Activated T-helper 1 cell treated with anti-CD3 and anti-CD28 coated beads, Interleukin-12 subunit alpha, Interleukin-12 subunit beta, Interleukin-2, Interleukin-4 antibody, amounts not matched to agents 30 ng/mL and 10 ng/mL and 1 ng/mL, durations not matched to agents 14 hours and 24 hours and 36 hours (primary cell): ENCODE measurements around the gene FCGR3A. TPM values are rescaled to one million over a fixed set of nuclear protein-coding genes. Genes with fewer than 3 reads are reported as not detected.
"Not testable (repeated sequence)": the region's sequence is repeated elsewhere in the genome, so short reads cannot be mapped to it uniquely, and the experiment has no call there.

ENCODE experiments used
- DNase-seq: peaks from one replicate; pipeline ENCODE4 v3.0.0; 2021; ENCODE audit warnings: low spot score
- H3K27ac Mint-ChIP-seq: one replicate; pipeline ENCODE4 v1.8.0; 2021; ENCODE audit warnings: mild to moderate bottlenecking, mixed read lengths
- H3K27me3 Mint-ChIP-seq: one replicate; pipeline ENCODE4 v1.8.0; 2022; ENCODE audit warnings: mild to moderate bottlenecking, moderate library complexity, mixed read lengths; ENCODE audit not compliant: insufficient read depth
- H3K36me3 Mint-ChIP-seq: one replicate; pipeline ENCODE4 v1.8.0; 2021; ENCODE audit warnings: low read depth, mixed read lengths
- H3K4me1 Mint-ChIP-seq: one replicate; pipeline ENCODE4 v1.8.0; 2021; ENCODE audit warnings: low read depth, mixed read lengths
- H3K4me3 Mint-ChIP-seq: one replicate; pipeline ENCODE4 v1.8.0; 2021; ENCODE audit warnings: mild to moderate bottlenecking, moderate library complexity, mixed read lengths
- H3K9me3 Mint-ChIP-seq: one replicate; pipeline ENCODE4 v1.8.0; 2021; ENCODE audit warnings: mixed read lengths
- intact Hi-C: fragments of 100-400 bp; cut with micrococcal nuclease; formaldehyde crosslinking; loops from one replicate; pipeline ENCODE4 v1.15.1; 2024
- total RNA-seq: library from RNA; stranded (reverse); gene quantifications from 2 replicates; pipeline ENCODE4 v1.2.3, GENCODE V29; 2022

Gene FCGR3A
- not detected in 2 replicates for total RNA-seq

GRCh38 chr1:161549652-161550051 is at the start of gene FCGR3A:
FCGR3A (minus strand) TSS chr1:161549818; CDS start chr1:161549736, 82 bp downstream.
- intact Hi-C loops: no loop called here
- DNase-seq: no peak
- H3K27ac Mint-ChIP-seq: no peak within 1 kb of the TSS
- H3K36me3 Mint-ChIP-seq: peaks cover 3% of the 10 kb centered on the region
- peaks cover 7% of the 10 kb centered on the region for H3K9me3 Mint-ChIP-seq
- no peaks in the 10 kb centered on the region for H3K27me3 Mint-ChIP-seq
- peaks cover 13% of the 10 kb centered on the region for H3K4me1 Mint-ChIP-seq
- no peak within 1 kb of the TSS for H3K4me3 Mint-ChIP-seq

GRCh38 chr1:161597077-161597476 is 47.5 kb upstream of the FCGR3A start:
- H3K36me3 Mint-ChIP-seq, H3K27ac Mint-ChIP-seq, DNase-seq, H3K9me3 Mint-ChIP-seq, H3K27me3 Mint-ChIP-seq, H3K4me1 Mint-ChIP-seq, H3K4me3 Mint-ChIP-seq: not testable (repeated sequence)
- intact Hi-C loops: loop anchor here (5.0 kb wide), 1 partner anchor 85 kb away; no protein-coding TSS in a partner anchor

- DNase-seq, H3K27me3 Mint-ChIP-seq, H3K4me1 Mint-ChIP-seq, H3K9me3 Mint-ChIP-seq, H3K4me3 Mint-ChIP-seq, H3K36me3 Mint-ChIP-seq: not testable (repeated sequence)
- intact Hi-C loops: loop anchor here (5.0 kb wide), 1 partner anchor 83 kb away; no protein-coding TSS in a partner anchor
- H3K27ac Mint-ChIP-seq: peak overlapping the region; percentile 29
Observed at GRCh38 chr1:161595583-161595982, 46.0 kb upstream of the FCGR3A start.

GRCh38 chr1:161595173-161595572 is 45.6 kb upstream of the FCGR3A start:
- not testable (repeated sequence) for H3K9me3 Mint-ChIP-seq, H3K4me1 Mint-ChIP-seq, H3K27ac Mint-ChIP-seq, H3K4me3 Mint-ChIP-seq, H3K27me3 Mint-ChIP-seq, DNase-seq, H3K36me3 Mint-ChIP-seq
- intact Hi-C loops: loop anchor here (5.0 kb wide), 1 partner anchor 83 kb away; no protein-coding TSS in a partner anchor

GRCh38 chr1:161594269-161594984 is 44.8 kb upstream of the FCGR3A start:
- H3K36me3 Mint-ChIP-seq, H3K27me3 Mint-ChIP-seq, DNase-seq, H3K4me1 Mint-ChIP-seq, intact Hi-C loops, H3K9me3 Mint-ChIP-seq, H3K4me3 Mint-ChIP-seq, H3K27ac Mint-ChIP-seq: not testable (repeated sequence)

- H3K9me3 Mint-ChIP-seq, H3K4me1 Mint-ChIP-seq, H3K4me3 Mint-ChIP-seq, intact Hi-C loops, H3K27me3 Mint-ChIP-seq, H3K27ac Mint-ChIP-seq, H3K36me3 Mint-ChIP-seq, DNase-seq: not testable (repeated sequence)
Observed at GRCh38 chr1:161593092-161593755, 43.6 kb upstream of the FCGR3A start.

GRCh38 chr1:161592586-161592985 is 43.0 kb upstream of the FCGR3A start:
- H3K9me3 Mint-ChIP-seq, H3K4me3 Mint-ChIP-seq, H3K4me1 Mint-ChIP-seq, H3K36me3 Mint-ChIP-seq, H3K27ac Mint-ChIP-seq, intact Hi-C loops, DNase-seq, H3K27me3 Mint-ChIP-seq: not testable (repeated sequence)

GRCh38 chr1:161589920-161590319 is 40.3 kb upstream of the FCGR3A start:
- H3K27me3 Mint-ChIP-seq, H3K4me1 Mint-ChIP-seq, H3K9me3 Mint-ChIP-seq, H3K27ac Mint-ChIP-seq, intact Hi-C loops, DNase-seq, H3K36me3 Mint-ChIP-seq, H3K4me3 Mint-ChIP-seq: not testable (repeated sequence)

- H3K4me3 Mint-ChIP-seq, H3K9me3 Mint-ChIP-seq: not testable (repeated sequence)
Observed at GRCh38 chr1:161589365-161589764, 39.7 kb upstream of the FCGR3A start.

GRCh38 chr1:161588596-161588995 is 39.0 kb upstream of the FCGR3A start:
- H3K36me3 Mint-ChIP-seq, intact Hi-C loops, H3K27me3 Mint-ChIP-seq, H3K4me1 Mint-ChIP-seq, H3K27ac Mint-ChIP-seq, H3K4me3 Mint-ChIP-seq, H3K9me3 Mint-ChIP-seq, DNase-seq: not testable (repeated sequence)

More at GRCh38 chr1:161589365-161589764, 39.7 kb upstream of the FCGR3A start:
- H3K4me1 Mint-ChIP-seq, H3K36me3 Mint-ChIP-seq, H3K27me3 Mint-ChIP-seq, H3K27ac Mint-ChIP-seq, DNase-seq, intact Hi-C loops: not testable (repeated sequence)

- intact Hi-C loops, H3K27ac Mint-ChIP-seq, H3K36me3 Mint-ChIP-seq, H3K4me1 Mint-ChIP-seq, H3K27me3 Mint-ChIP-seq, DNase-seq, H3K4me3 Mint-ChIP-seq, H3K9me3 Mint-ChIP-seq: not testable (repeated sequence)
Observed at GRCh38 chr1:161582882-161583281, 33.3 kb upstream of the FCGR3A start.

- H3K27ac Mint-ChIP-seq, H3K27me3 Mint-ChIP-seq, H3K36me3 Mint-ChIP-seq, intact Hi-C loops, H3K4me1 Mint-ChIP-seq, DNase-seq, H3K4me3 Mint-ChIP-seq, H3K9me3 Mint-ChIP-seq: not testable (repeated sequence)
Observed at GRCh38 chr1:161580879-161581537, 31.4 kb upstream of the FCGR3A start.

GRCh38 chr1:161579856-161580507 is 30.4 kb upstream of the FCGR3A start:
- H3K27me3 Mint-ChIP-seq, H3K36me3 Mint-ChIP-seq, H3K9me3 Mint-ChIP-seq, intact Hi-C loops, DNase-seq, H3K4me3 Mint-ChIP-seq, H3K27ac Mint-ChIP-seq, H3K4me1 Mint-ChIP-seq: not testable (repeated sequence)
